ENCODE results near the gene TTL.

Gene TTL

GRCh38 chr2:112485849-112486248, 3.9 kb downstream of the TTL start:
- TF ChIP-seq CTCF (IDR thresholded peaks at IDR 0.05; ENCODE audit: low read depth, low read length, poor library complexity, severe bottlenecking), result no peak
- TF ChIP-seq EZH2phosphoT487 (IDR thresholded peaks at IDR 0.05; ENCODE audit: borderline replicate concordance, low read length), result no peak
- Histone ChIP-seq H3F3A (ENCODE audit: control insufficient read depth, insufficient read depth) (peaks cover 6% of the 10 kb centered on the region), H4K20me1 (ENCODE audit: control insufficient read depth, insufficient read depth, low read depth, low read length) (peaks cover 5% of the 10 kb centered on the region; the same call in 1 of the 2 replicates), H3K9me3 (ENCODE audit: control insufficient read depth, insufficient read depth, low read length) (no peaks in the 10 kb centered on the region), H3K4me3 (ENCODE audit: low read length) (no peak overlapping the region), H3K27ac (ENCODE audit: low read depth, low read length) (no peak overlapping the region), H3K79me2 (ENCODE audit: control insufficient read depth, low read length) (peaks cover 74% of the 10 kb centered on the region), H3K4me2 (ENCODE audit: low read length) (no peak overlapping the region), H3K4me1 (ENCODE audit: control insufficient read depth, low read length) (peaks cover 13% of the 10 kb centered on the region), H3K36me3 (ENCODE audit: control insufficient read depth, low read length) (peaks cover 57% of the 10 kb centered on the region), H3K9me2 (replicated peaks; ENCODE audit: control insufficient read depth, low read length) (no peaks in the 10 kb centered on the region), H3K27me3 (ENCODE audit: control insufficient read depth, low read length) (no peaks in the 10 kb centered on the region)

- Histone ChIP-seq H4K20me1 (ENCODE audit: control insufficient read depth, insufficient read depth, low read depth, low read length) (peaks cover 5% of the 10 kb centered on the region; the same call in 1 of the 2 replicates), H3F3A (ENCODE audit: control insufficient read depth, insufficient read depth) (peaks cover 3% of the 10 kb centered on the region; the same call in 1 of the 2 replicates), H3K4me1 (ENCODE audit: control insufficient read depth, low read length) (peaks cover 12% of the 10 kb centered on the region), H3K27ac (ENCODE audit: low read depth, low read length) (no peak overlapping the region), H3K36me3 (ENCODE audit: control insufficient read depth, low read length) (peaks cover 57% of the 10 kb centered on the region), H3K9me2 (replicated peaks; ENCODE audit: control insufficient read depth, low read length) (no peaks in the 10 kb centered on the region), H3K4me3 (ENCODE audit: low read length) (no peak overlapping the region), H3K79me2 (ENCODE audit: control insufficient read depth, low read length) (peaks cover 77% of the 10 kb centered on the region), H3K27me3 (ENCODE audit: control insufficient read depth, low read length) (no peaks in the 10 kb centered on the region), H3K9me3 (ENCODE audit: control insufficient read depth, insufficient read depth, low read length) (no peaks in the 10 kb centered on the region), H3K4me2 (ENCODE audit: low read length) (no peak overlapping the region)
- TF ChIP-seq CTCF (IDR thresholded peaks at IDR 0.05; ENCODE audit: low read depth, low read length, poor library complexity, severe bottlenecking) (no peak), EZH2phosphoT487 (IDR thresholded peaks at IDR 0.05; ENCODE audit: borderline replicate concordance, low read length) (no peak)
These were observed 4.9 kb downstream of the TTL start for GRCh38 chr2:112486895-112487294.

- H3K9me3 ChIP-seq (ENCODE audit: control insufficient read depth, insufficient read depth, low read length), result no peaks in the 10 kb centered on the region
- peaks cover 76% of the 10 kb centered on the region for H3K79me2 ChIP-seq (ENCODE audit: control insufficient read depth, low read length)
- no peak overlapping the region for H3K4me2 ChIP-seq (ENCODE audit: low read length)
- H3K9me2 ChIP-seq (replicated peaks; ENCODE audit: control insufficient read depth, low read length), result no peaks in the 10 kb centered on the region
- no peak overlapping the region for H3K4me3 ChIP-seq (ENCODE audit: low read length)
- H3K27me3 ChIP-seq (ENCODE audit: control insufficient read depth, low read length), result no peaks in the 10 kb centered on the region
- no peak for TF ChIP-seq EZH2phosphoT487 (IDR thresholded peaks at IDR 0.05; ENCODE audit: borderline replicate concordance, low read length)
- no peak for TF ChIP-seq CTCF (IDR thresholded peaks at IDR 0.05; ENCODE audit: low read depth, low read length, poor library complexity, severe bottlenecking)
- H3K36me3 ChIP-seq (ENCODE audit: control insufficient read depth, low read length), result peaks cover 57% of the 10 kb centered on the region
- peaks cover 3% of the 10 kb centered on the region; the same call in 1 of the 2 replicates for H3F3A ChIP-seq (ENCODE audit: control insufficient read depth, insufficient read depth)
- peaks cover 12% of the 10 kb centered on the region for H3K4me1 ChIP-seq (ENCODE audit: control insufficient read depth, low read length)
- no peak overlapping the region for H3K27ac ChIP-seq (ENCODE audit: low read depth, low read length)
- peaks cover 5% of the 10 kb centered on the region; the same call in 1 of the 2 replicates for H4K20me1 ChIP-seq (ENCODE audit: control insufficient read depth, insufficient read depth, low read depth, low read length)
These were observed 5.5 kb downstream of the TTL start for GRCh38 chr2:112487444-112487961.

All from DOHH2 (cell line).